Endothelial cell of umbilical vein (primary cell): ENCODE data around the gene HIKESHI. TPM values are rescaled to one million over a fixed set of nuclear protein-coding genes. Genes with fewer than 3 reads are reported as not detected.

Source experiments
- BruUV-seq: library from RNA; stranded (reverse); fragments of 400-500 nt; replicated peaks from 2 replicates; lab custom pipeline; 2021; lab: Mats Ljungman, UMichigan
- CTCF ChIA-PET: fragments of 300-600, 350-600 bp; sonication (Branson Sonifier 250); formaldehyde crosslinking; loops from one replicate; lab custom pipeline; 2021; ENCODE audit warnings: antibody characterized with exemption, inconsistent platforms; lab: Charles Lee
- POLR2A ChIA-PET: fragments of 300-600, 350-600 bp; sonication (Branson Sonifier 250); formaldehyde crosslinking; loops from one replicate; lab custom pipeline; 2021; ENCODE audit warnings: antibody characterized with exemption, inconsistent platforms; lab: Charles Lee
- DNase-seq: peaks from one replicate; pipeline ENCODE4 v3.0.0-alpha.2; 2011; ENCODE audit warnings: low read depth, low spot score
- FAIRE-seq: peaks from 2 replicates; lab custom pipeline; 2011; peaks lifted over from hg19 to GRCh38; lab: Jason Lieb, UNC
- H2AFZ ChIP-seq: 2 replicates; pipeline ENCODE4 v1.6.0; 2012; ENCODE audit warnings: low read depth, low read length, control low read depth, inconsistent platforms
- H3K27ac ChIP-seq: 2 replicates; pipeline ENCODE4 v1.5.1; 2011; ENCODE audit warnings: low read depth, mild to moderate bottlenecking, control low read depth, low read length, moderate library complexity; ENCODE audit not compliant: insufficient read depth
- H3K27me3 ChIP-seq, 2 experiments: 2 replicates each; pipeline versions ENCODE4 v1.6.0 to v1.6.1; 2011; ENCODE audit warnings: low read length in 2 of 2, mixed read lengths in 1 of 2; ENCODE audit not compliant: control insufficient read depth in 2 of 2, insufficient read depth in 2 of 2
- H3K36me3 ChIP-seq, 2 experiments: 2 replicates in 1 of 2; 3 replicates in 1 of 2; pipeline ENCODE4 v1.5.1; 2011; ENCODE audit warnings: low read length in 2 of 2, mild to moderate bottlenecking in 1 of 2, moderate library complexity in 1 of 2; ENCODE audit not compliant: control insufficient read depth in 2 of 2, insufficient read depth in 2 of 2; ENCODE audit errors: extremely low read depth in 1 of 2
- H3K4me1 ChIP-seq: 3 replicates; pipeline ENCODE4 v1.5.1; 2011; ENCODE audit warnings: mild to moderate bottlenecking, low read length; ENCODE audit not compliant: control insufficient read depth, insufficient read depth; ENCODE audit errors: extremely low read depth
- H3K4me2 ChIP-seq: 2 replicates; pipeline ENCODE4 v1.6.1; 2011; ENCODE audit warnings: low read length, control low read depth, mixed read lengths; ENCODE audit not compliant: insufficient read depth
- H3K4me3 ChIP-seq, 3 experiments: fragments of 200-600 bp in 1 of 3; sonication (generic), shearing (Covaris generic) in 1 of 3; replicated peaks in 1 of 3; 2 replicates each; pipeline ENCODE4 v1.5.1; 2011 to 2016; ENCODE audit warnings: control low read depth in 3 of 3, low read length in 3 of 3, mild to moderate bottlenecking in 2 of 3, inconsistent platforms in 1 of 3, low read depth in 1 of 3, moderate library complexity in 1 of 3; ENCODE audit not compliant: insufficient read depth in 1 of 3
- H3K79me2 ChIP-seq: 2 replicates; pipeline ENCODE4 v1.6.0; 2012; ENCODE audit warnings: low read length, inconsistent platforms; ENCODE audit not compliant: control insufficient read depth, insufficient read depth
- H3K9ac ChIP-seq: replicated peaks from 2 replicates; pipeline ENCODE3; 2011; ENCODE audit warnings: low read length, control low read depth; ENCODE audit not compliant: insufficient read depth; ENCODE audit errors: extremely low read depth
- H3K9me1 ChIP-seq: replicated peaks from 3 replicates; pipeline ENCODE4 v1.6.0; 2011; ENCODE audit warnings: mild to moderate bottlenecking, low read length; ENCODE audit not compliant: control insufficient read depth, insufficient read depth; ENCODE audit errors: extremely low read depth
- H3K9me3 ChIP-seq: replicated peaks from 2 replicates; pipeline ENCODE4 v1.5.1; 2012; ENCODE audit warnings: low read length, inconsistent platforms; ENCODE audit not compliant: control insufficient read depth, insufficient read depth
- H4K20me1 ChIP-seq: replicated peaks from 2 replicates; pipeline ENCODE3; 2011; ENCODE audit warnings: mild to moderate bottlenecking, low read length; ENCODE audit not compliant: control insufficient read depth, insufficient read depth; ENCODE audit errors: extremely low read depth
- CTCF ChIP-seq, 2 donors: IDR thresholded peaks; 1 replicate in 1 of 2; 2 replicates in 1 of 2; pipeline ENCODE4 v1.5.1; 2011; ENCODE audit warnings: low read length in 2 of 2, mild to moderate bottlenecking in 2 of 2, moderate library complexity in 2 of 2, control low read depth in 1 of 2, inconsistent platforms in 1 of 2, low read depth in 1 of 2; ENCODE audit not compliant: insufficient read depth in 1 of 2; ENCODE audit errors: extremely low read depth in 1 of 2
- EZH2 ChIP-seq: IDR thresholded peaks from 2 replicates; pipeline ENCODE4 v1.6.1; 2012; ENCODE audit warnings: borderline replicate concordance, low read depth, mild to moderate bottlenecking, moderate library complexity, low read length, inconsistent platforms; ENCODE audit not compliant: severe bottlenecking
- FOS ChIP-seq: IDR thresholded peaks from 2 replicates; pipeline ENCODE4 v1.6.1; 2011; ENCODE audit warnings: mild to moderate bottlenecking, low read length, moderate library complexity, borderline replicate concordance; ENCODE audit not compliant: insufficient read depth
- GATA2 ChIP-seq: IDR thresholded peaks from 2 replicates; pipeline ENCODE4 v1.7.0; 2011; ENCODE audit warnings: low read depth, mild to moderate bottlenecking, moderate library complexity, mixed read lengths, low read length; ENCODE audit not compliant: insufficient read length, insufficient read depth
- JUN ChIP-seq: IDR thresholded peaks from 2 replicates; pipeline ENCODE4 v1.6.1; 2011; ENCODE audit warnings: borderline replicate concordance, low read depth; ENCODE audit not compliant: insufficient read length, insufficient read depth
- MYC ChIP-seq: IDR thresholded peaks from one replicate; pipeline ENCODE4 v1.6.1; 2011; ENCODE audit warnings: mild to moderate bottlenecking, low read depth, low read length
- POLR2A ChIP-seq: IDR thresholded peaks from 2 replicates; pipeline ENCODE4 v1.6.1; 2012; ENCODE audit warnings: low read depth, mild to moderate bottlenecking, control low read depth, low read length
- POLR2AphosphoS5 ChIP-seq: IDR thresholded peaks from 2 replicates; pipeline ENCODE4 v1.6.1; 2012; ENCODE audit warnings: low read depth, mild to moderate bottlenecking, control low read depth, low read length, moderate library complexity; ENCODE audit not compliant: insufficient read depth
- dilution Hi-C: fragments of 300-500 bp; cut with MboI; formaldehyde crosslinking; loops from one replicate; pipeline ENCODE4 v1.15.0; 2019; ENCODE audit warnings: low sequenced_read_pairs; ENCODE audit not compliant: extremely low pct_ligation_motif_present
- intact Hi-C: fragments of 100-400 bp; cut with micrococcal nuclease; formaldehyde crosslinking; loops from one replicate; pipeline ENCODE4 v1.10.0; 2022
- polyA plus RNA-seq, 4 experiments: library from polyadenylated mRNA; depleted of rRNA in 3 of 4; stranded (reverse) in 3 of 4; unstranded in 1 of 4; fragments of >200 nt; gene quantifications; 2 replicates each; pipeline versions ENCODE4 v1.2.1 to v1.2.3, GENCODE V29; 2011 to 2012; ENCODE audit warnings: missing spikeins in 1 of 4
- total RNA-seq: library from RNA; stranded (reverse); gene quantifications from 2 replicates; pipeline ENCODE4 v1.2.3, GENCODE V29; 2021
- TF ChIP-seq, protein P1 (sequence below): IDR thresholded peaks from 2 replicates; pipeline ENCODE4 v1.6.1; 2011; ENCODE audit not compliant: insufficient read depth, insufficient read length

HIKESHI gene
- total and polyA plus RNA-seq, 2 donors (not counting 3 experiments of a cell fraction or from before 2014, with no cell fraction given) = 40.2 to 66.9 TPM

DNA sequence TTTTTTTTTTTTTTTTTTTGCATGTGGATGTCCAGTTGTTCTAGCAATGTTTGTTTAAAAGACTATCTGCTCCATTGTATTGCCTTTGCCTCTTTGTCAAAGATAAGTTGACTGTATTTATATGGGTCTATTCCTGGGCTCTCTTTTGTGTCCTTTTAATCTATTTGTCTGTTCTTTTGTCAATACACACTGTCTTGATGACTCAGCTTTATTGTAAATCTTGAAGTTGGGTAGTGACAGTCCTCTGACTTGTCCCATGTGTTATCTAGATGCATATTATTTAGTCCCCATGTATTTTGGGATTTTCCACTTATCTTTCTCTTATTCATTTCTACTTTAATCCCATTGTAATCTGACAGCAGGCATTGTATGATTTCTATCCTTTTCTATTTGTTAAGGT, 75.9 kb downstream of the HIKESHI start:
- H2AFZ ChIP-seq = no peak overlapping the region
- no peaks in the 10 kb centered on the region for H3K27me3 ChIP-seq
- ChIA-PET POLR2A (no interaction called here), CTCF (interaction anchor here (1.1 kb wide), 1 partner anchor 16 kb away, joined by 3 read pairs; no protein-coding TSS in a partner anchor)
- FAIRE-seq (no peak), DNase-seq (no peak)
- no peaks in the 10 kb centered on the region for H3K79me2 ChIP-seq
- H3K4me1 ChIP-seq = peaks cover 16% of the 10 kb centered on the region
- TF ChIP-seq GATA2 (no peak), FOS (no peak), CTCF (IDR thresholded peaks at IDR 0.05; ENCODE audit: extremely low read depth in 1 of 2, insufficient read depth in 1 of 2, low read depth in 1 of 2, low read length in 2 of 2) (no peak), POLR2A (no peak), POLR2AphosphoS5 (no peak), MYC (no peak), JUN (no peak), EZH2 (no peak)
- TF ChIP-seq, protein P1, sequence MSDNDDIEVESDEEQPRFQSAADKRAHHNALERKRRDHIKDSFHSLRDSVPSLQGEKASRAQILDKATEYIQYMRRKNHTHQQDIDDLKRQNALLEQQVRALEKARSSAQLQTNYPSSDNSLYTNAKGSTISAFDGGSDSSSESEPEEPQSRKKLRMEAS = no peak
- no peak overlapping the region for H3K9ac ChIP-seq
- H3K27ac ChIP-seq = no peak overlapping the region
- intact Hi-C loops = no loop called here
- H3K36me3 ChIP-seq = no peaks in the 10 kb centered on the region
- no peaks in the 10 kb centered on the region for H4K20me1 ChIP-seq
- no peak overlapping the region for H3K4me3 ChIP-seq
- H3K9me3 ChIP-seq = no peaks in the 10 kb centered on the region
- H3K4me2 ChIP-seq = no peak overlapping the region
- no TSS peak for BruUV-seq
- no peaks in the 10 kb centered on the region for H3K9me1 ChIP-seq
- dilution Hi-C loops = no loop called here
